DMS153 treated with DMSO at 0.1 percent for 48 hours (cell line): ENCODE data around the gene CHRNE.
"Not testable (repeated sequence)": the region's sequence is repeated elsewhere in the genome, so short reads cannot be mapped to it uniquely, and the experiment has no call there.

Source experiments
- DNase-seq: peaks from one replicate; lab custom pipeline; 2025; ENCODE audit not compliant: unreplicated experiment; lab: John Stamatoyannopoulos, UW

The CHRNE gene

GRCh38 chr17:4908301-4908700 lies 5.4 kb upstream of the CHRNE start:
- no peak for DNase-seq

- not testable (repeated sequence) for DNase-seq
Measured at GRCh38 chr17:4906642-4907041, 3.7 kb upstream of the CHRNE start.

GRCh38 chr17:4902540-4902939 lies 358 bp downstream of the CHRNE start:
- DNase-seq = no peak

- no peak for DNase-seq
Measured at GRCh38 chr17:4901648-4902344, 1.1 kb downstream of the CHRNE start.

- no peak for DNase-seq
Measured at GRCh38 chr17:4901108-4901647, 1.7 kb downstream of the CHRNE start.

GRCh38 chr17:4900231-4901107 lies 2.4 kb downstream of the CHRNE start:
- DNase-seq = no peak

GRCh38 chr17:4899341-4900230 lies 3.3 kb downstream of the CHRNE start, which contains the start of gene C17orf107:
Gene C17orf107 (plus strand): TSS chr17:4899536. CDS start chr17:4899763, 227 bp downstream.
- DNase-seq = peak; percentile 1

- no peak for DNase-seq
Measured at GRCh38 chr17:4898927-4899326, 4.0 kb downstream of the CHRNE start.

GRCh38 chr17:4898351-4898750 lies 4.5 kb downstream of the CHRNE start:
- no peak for DNase-seq

GRCh38 chr17:4897785-4898184 lies 5.1 kb downstream of the CHRNE start:
- DNase-seq = no peak

GRCh38 chr17:4897198-4897687 lies 5.7 kb downstream of the CHRNE start:
- no peak for DNase-seq

GRCh38 chr17:4896332-4897197 lies 6.3 kb downstream of the CHRNE start:
- no peak for DNase-seq

- no peak for DNase-seq
Measured at GRCh38 chr17:4895657-4896331, 7.1 kb downstream of the CHRNE start.

- DNase-seq = no peak
Measured at GRCh38 chr17:4895121-4895520, 7.8 kb downstream of the CHRNE start.

GRCh38 chr17:4893721-4894560 lies 9.0 kb downstream of the CHRNE start:
- DNase-seq = no peak

GRCh38 chr17:4893272-4893671 lies 9.6 kb downstream of the CHRNE start:
- no peak for DNase-seq

- no peak for DNase-seq
Measured at GRCh38 chr17:4892499-4893221, 10.2 kb downstream of the CHRNE start.
